HuH-7 (cell line): Measurements from ENCODE around the gene ZNF648.
"Not testable (repeated sequence)": the region's sequence is repeated elsewhere in the genome, so short reads cannot be mapped to it uniquely, and the experiment has no call there.

Experiments
- DNase-seq: peaks from one replicate; pipeline ENCODE4 v3.0.0; 2011; ENCODE audit warnings: low spot score

The ZNF648 gene, protein sequence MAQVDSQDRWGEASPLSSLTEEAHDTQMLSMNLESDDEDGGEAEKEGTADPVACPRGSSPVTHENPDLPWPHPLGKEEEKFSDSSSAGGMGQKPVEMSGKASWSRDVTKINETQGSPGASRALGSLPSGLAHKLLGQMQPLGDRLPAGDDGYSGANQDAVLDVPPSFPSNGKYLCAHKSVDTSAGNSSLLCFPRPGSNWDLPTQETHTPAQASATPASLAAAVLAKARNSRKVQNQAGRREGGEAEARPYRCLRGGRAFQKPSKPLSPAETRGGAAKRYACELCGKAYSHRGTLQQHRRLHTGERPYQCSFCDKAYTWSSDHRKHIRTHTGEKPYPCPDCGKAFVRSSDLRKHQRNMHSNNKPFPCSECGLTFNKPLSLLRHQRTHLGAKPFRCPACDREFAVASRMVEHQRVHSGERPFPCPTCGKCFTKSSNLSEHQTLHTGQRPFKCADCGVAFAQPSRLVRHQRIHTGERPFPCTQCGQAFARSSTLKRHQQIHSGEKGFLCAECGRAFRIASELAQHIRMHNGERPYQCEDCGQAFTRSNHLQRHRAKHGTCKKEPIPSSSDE

DNA sequence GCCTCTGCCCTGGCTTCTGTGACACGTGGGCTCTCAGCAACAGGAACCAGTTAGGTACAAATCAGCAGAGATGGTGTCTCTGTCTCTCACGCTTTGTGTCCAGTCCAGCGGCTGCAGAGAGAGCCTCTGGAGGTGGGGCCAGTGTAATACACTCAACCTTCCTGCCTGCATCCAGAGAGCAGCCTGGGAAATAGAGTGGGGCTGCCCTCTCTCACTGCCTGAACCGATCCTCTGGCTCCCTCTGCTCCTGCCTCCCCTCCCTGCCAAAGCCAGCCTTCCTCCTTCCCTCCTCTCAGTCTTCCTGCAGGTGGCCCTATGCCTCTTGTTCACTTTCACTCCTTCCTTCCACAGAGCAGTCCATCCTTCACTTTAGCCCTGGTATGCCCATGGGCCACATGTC, at the start of gene ZNF648:
Gene ZNF648, minus strand, starts transcription at position 119 of the 400 bp plus-strand sequence. CDS start 3,702 bp downstream, outside the sequence.
- DNase-seq: no peak

DNA sequence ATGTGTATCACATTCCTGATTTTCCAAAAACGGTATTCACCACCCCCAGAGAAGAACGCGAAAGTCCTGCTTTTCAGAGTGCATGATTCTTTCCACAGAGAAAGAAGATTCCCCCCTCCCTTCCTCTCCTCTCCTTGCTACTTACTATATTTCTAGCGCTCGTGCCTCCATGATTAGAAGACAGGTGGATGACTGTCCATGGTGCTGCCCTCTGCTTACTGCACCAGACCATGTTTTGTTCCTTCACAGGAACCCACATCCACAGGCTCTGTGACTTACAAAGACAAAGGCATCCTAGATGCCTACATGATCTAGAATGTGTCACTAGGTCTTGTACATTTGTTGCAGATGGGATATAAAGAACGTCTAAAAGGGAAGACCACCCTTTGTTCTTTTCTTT, 49.1 kb upstream of the ZNF648 start:
- DNase-seq: no peak

DNA sequence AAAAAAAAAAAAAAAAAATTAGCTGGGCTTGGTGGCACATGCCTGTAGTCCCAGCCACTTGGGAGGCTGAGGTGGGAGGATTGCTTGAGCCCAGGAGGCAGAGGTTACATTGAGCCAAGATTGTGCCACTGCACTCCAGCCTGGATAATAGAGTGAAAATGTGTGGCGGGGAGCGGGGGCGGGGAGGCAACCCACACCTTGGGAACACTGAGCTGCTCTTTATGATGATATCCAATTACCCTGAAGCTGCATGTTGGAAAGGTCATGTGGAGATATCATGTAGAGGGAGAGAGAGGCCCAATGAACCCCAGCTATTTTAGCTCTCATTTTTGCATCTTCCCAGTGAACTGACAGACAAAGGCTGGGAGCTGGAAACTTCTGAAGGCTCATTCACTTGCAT, 48.3 kb upstream of the ZNF648 start:
- no peak for DNase-seq

DNA sequence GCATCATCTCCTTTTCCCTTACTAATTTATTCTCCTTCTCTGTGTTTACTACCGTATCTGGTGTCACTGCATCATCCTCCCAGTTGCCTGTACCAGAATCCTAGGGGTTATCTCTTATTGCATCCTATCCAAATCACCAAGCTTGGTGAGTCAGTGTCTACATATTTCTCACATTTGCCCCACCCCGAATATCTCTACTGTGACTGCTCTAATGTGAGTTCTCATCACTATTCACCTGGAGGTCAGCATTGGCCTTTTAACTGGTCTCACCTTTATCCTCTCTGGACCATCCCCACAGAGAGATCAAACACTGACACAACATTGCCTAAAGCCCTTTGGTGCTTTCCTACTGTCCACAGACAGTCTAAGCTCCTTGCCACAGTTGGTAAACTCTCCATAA, 45.7 kb upstream of the ZNF648 start:
- DNase-seq: no peak

DNA sequence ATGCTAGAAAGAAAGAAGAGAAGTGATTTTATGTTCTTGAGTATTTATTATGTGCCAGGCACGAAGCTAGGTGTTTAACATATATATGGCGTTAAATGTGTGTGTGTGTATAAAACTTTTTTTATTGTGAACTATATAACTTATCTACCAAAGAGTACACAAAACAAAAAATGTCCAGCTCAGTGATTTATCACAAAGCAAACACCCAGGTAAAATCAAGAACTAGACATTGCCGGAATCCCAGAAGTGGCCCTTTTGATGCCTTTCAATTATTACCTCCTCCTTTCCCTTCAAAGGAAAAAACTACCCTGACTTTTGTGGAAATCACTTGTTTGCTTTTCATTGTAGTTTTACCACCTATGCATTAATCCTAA, 40.5 kb upstream of the ZNF648 start:
- DNase-seq: no peak

DNA sequence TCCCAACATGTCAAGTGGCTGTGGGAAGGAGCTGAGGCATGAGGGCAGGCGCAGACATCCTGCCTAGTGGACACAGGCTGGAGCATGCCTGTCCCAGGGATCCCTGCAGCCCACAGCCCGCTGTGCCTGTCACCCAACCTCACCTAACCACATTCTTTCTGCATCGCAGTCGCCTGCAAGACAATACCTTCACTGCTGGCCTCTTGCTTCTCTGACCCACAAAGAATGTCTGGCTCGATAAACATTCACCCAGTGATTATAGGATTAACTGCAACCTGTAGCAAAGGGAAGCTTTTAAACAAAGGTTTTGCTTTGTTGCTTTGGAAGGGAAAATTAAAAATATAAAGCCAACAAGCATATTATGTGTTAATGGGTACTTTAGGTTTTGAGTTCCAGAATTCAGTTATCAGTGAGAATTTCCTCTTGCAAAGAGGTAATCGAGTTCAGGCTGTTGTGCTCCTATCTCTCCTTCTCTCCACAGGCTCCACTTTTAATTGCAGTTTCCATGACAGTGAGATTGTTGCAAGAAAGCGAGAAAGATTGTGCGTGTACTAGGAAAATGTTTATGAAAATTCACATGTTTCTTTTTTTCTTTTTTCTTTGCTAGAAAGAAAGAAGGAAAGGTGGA, 40.0 kb upstream of the ZNF648 start:
- DNase-seq: no peak

DNA sequence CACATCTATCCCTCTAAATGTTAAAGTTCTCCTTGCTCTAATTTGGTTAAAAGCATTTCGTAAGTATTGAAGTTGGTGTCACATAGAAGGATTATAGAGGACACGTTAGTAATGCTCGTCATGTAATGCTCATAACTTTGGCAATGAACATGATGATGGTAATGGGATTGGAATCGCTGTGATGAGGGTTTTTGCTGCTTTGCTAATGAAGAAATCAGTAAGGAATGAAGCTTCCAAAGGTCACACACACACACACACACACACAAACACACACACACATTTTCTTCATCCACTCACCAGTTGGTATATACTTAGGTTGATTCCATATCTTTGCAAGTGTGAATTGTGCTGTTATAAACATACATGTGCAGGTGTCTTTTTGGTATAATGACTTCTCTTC, 36.8 kb upstream of the ZNF648 start:
- no peak for DNase-seq

DNA sequence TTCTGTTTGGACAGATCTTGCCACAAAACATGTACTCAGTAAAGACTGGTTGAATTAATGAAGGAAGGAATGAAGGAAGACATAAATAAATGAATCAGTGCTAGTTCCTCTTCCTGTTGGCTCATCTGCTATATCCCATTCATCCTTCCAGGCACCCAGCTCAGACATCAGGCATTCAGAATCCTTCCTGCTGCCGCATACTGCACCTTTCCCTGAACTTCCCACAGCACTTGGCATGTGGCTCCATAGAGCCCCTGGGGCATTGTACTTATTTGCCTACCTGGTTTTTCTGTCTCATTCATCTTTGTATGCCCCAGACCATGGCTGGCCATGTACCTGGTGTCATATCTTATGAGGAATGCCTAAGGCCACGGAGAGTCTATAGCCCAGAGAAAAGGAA, 34.4 kb upstream of the ZNF648 start:
- no peak for DNase-seq

DNA sequence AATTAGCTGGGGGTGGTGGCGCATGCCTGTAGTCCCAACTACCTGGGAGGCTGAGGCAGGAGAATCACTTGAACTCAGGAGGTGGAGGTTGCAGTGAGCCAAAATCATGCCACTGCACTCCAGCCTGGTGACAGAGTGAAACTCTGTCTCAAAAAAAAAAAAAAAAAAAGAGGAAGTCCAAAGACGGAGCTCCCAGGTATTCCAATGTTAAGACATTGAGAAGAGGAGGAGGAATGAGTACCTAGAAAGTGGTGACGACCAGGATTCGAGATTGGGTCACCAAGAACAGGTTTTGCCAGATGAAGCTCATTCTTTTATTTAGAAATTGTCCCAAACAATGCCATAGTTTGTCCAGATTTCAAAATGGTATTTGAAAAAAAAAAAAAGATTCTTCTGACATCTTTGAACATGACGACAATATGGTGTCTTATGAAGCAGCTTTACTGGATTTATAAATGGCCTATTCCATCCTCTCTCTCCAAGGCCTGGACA, 33.0 kb upstream of the ZNF648 start:
- DNase-seq: not testable (repeated sequence)

DNA sequence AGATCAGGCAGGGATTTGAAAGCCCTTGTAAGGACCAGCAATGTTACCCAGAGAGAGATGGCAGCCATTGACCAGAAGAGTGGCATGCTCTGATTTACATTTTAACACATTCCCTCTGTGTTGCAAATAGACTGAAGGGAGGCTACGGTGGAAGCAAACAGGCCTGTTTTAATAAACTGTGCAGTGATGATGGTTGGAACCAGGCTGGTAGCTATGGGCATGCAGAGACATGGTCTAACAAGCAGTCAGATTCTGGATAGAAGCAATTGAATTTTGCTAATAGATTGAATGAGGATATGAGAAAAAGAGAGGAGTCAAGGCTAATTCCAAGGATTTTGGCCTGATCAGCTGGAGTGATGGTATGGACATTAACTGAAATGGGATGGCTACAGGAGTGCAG, 32.3 kb upstream of the ZNF648 start:
- DNase-seq: no peak

DNA sequence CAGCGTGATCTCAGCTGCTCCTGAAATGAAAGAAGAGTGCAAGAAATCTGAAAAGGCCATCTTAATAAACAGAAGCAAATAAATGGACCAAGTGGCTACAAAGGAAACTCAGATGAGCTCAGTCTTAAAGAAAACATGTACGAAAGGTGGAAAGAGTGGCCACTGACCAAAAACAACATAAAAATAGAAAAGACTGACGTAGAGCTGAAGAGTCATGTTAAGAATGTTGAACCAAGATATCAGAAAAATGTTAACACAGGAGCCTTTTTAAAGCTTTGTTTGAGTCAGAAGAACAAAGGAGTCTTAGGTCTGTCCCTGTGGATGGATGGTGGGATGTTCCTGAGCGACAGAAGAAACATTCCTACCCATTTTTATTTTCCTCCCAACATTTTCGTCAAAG, 30.8 kb upstream of the ZNF648 start:
- no peak for DNase-seq

DNA sequence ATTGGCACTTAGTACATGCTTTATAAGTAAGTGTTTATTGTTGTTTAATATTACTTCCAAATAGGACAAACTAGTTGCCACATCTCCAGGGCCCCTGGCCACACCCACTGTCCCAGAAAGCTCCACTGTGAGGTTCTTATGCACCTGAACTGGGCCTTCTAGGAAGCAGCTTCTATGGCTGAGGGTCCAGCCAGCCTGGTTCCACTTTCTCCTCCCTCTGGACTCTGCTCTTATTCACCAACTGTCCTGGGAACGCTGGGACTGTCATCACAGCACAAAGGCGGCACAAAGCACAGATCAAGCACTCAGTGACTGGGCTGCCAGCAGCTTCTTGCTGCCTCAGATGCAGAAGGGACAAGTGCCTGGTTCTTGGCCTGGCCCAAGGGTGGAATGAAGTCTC, 29.6 kb upstream of the ZNF648 start:
- no peak for DNase-seq

DNA sequence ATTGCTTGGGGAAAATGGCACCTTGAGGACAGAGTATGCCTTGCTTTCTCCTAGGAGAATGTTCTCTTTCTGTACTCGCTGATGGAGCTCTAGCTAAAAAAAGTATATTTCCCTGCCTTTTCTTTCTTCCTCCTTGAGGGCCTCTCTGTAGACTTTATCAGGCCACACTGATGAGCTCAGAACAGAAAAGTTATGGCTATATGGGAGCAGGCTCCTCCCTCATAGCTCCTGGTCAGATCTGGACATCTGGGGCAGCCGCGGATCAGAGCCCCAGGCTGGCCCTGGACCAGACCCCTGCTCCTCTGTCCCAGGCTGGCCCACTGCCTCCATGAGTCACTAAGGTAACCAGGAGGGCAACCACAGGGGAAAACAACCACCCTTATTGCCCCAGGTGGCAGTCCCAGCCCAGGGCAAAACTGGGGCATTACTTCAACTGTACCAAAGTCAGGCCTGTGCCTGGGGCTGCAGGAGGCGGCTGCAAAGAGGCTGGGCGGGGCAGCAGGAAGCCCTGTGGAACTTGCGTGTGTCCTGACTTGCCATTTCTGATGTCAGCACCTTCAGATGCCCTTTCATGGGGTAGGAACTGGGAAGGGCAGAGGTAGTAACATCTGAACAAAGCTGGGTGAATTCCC, 26.3 kb upstream of the ZNF648 start:
- DNase-seq: no peak

DNA sequence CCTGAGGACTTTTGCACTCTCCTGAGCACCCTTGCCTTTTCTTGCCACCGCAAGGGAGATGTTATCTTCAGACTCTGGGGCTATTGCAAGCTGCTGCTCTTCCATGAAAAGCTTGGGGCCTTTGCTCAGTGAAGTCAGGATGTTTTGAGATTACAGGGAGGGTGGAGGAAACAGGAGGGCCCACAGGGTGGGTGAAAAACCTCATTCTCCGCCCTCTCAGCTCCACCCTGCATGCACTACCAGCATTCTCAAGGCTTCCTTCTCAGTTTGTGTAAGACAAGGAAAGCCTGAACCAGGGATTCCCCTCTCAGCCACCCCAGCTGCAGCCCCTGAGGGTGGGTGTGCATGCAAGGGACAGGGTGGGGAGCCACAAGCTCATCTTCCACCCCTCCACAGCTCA, 25.8 kb upstream of the ZNF648 start:
- no peak for DNase-seq

DNA sequence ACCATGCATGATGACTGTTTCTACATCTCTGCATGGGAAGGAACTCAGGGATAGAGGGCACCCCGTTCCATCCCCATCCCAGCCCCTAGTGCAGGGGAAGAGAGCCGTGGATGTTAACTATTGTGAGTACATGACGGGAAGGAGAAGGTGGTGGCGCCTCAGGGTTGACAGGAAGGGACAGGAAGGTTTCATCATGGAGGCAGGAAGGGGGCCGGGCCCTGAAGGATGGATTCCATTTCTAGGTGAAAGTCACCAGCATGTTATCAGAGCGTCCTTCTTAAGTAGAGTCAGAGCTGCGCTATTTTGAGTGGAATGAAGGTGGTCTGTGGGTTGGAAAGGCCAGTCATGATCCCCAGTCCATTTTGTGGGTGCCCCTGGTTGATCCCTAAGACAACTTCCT, 25.1 kb upstream of the ZNF648 start:
- DNase-seq: no peak

DNA sequence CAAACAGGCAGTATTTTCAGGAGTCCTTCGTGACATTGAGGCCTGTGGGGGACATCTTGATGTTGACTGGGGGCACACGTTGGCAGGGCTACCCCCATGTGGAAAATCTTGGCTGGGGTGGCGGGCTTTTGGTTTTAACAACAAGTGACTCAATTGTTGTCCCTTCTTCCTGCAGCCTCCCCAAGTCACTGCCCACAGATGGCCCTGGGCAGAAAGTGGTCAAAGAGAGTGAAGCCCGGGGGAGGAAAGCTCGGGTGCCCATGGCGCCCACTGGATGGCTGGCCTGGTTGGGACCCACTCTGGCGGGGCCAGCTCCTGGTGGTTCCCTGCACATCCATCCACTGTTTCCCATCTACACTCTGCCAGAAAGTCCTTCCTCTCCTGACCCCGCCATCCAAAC, 24.6 kb upstream of the ZNF648 start:
- no peak for DNase-seq

DNA sequence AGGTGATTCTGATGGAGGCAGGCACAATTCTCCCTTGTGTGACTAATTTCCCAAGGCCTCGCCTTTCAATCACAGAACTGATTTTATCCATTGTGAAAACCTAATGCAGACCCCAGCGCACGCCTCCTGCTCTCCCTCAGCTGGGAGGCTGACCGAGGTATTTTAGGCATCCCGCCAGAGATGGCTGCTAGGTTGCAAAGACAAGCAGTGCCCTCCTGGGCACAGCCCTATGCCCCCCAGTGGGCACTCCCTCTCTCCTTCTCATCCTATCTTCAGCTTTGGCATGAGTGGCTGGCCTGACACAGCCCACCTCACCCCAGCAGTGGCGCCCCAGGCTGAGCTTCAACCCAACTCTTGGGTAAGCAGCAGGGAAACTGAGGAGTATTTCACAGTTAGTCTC, 24.2 kb upstream of the ZNF648 start:
- no peak for DNase-seq

DNA sequence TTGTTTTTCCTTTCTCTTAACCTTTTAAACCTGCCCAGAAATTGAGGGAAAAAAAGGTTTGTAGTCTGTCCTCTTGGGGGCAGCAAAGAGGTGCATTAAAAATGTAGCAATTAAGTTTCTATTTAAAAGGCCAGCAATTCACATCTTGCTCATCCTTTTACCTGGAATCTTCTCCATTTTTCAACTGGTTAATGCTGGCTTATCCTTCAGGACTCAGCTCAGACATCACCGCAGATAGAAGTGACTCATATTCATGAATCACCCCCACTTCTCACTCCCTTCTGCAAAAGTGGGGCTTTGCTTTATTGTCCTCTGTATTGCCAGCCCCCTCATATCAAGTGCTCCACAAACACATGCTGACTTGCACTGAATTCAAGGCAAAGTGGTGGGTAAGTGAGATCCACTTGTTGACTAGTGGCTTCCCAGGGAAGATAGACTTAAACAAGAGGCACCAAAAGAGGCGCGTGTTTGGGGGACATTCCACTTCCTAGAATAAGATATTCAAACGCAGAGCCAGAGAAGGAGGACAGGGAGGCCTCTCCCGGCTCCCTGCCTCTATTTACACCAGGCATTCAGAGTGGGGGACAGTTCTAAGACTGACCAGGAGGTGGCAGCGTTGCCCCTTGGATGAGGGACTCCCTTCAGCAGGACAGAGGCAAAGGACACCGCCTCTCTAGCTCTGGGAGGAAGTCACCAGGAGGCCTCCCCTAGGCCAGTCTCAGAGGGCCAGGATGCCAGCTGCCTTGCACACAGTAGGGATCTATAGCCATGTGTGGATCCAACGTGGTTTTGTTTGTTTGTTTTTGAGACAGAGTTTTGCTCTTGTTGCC, 23.2 kb upstream of the ZNF648 start:
- peak; percentile 74 for DNase-seq

DNA sequence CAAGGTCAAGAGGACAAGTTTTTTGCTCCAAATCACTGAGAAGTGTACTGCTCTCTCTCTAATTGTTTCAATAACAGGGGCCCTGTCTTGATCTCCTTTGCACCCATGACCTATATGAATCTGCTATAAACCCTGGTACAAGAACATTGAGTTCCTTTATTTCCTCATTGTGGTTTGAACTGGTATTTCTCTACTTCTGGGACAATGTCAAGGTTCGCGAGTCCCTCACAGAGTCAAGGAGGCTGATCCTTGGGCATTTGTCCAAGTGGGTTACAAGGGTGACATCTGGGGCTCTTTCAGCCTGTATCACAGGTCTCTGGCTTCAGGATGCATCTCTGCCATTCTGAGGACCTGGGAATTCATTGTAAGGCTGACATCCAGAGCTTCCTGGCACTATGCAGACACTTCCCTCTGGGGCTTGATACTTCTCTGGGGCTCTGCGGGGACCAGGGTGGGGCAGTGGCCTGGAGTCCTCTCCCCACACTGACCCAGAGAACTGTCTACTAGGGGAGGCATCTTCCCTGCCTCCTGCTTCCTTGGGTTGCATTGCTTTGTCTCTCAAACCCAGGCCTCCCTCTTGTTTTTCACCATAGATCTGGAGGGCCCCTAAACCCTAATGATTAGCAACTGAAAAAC, 22.5 kb upstream of the ZNF648 start:
- DNase-seq: no peak

DNA sequence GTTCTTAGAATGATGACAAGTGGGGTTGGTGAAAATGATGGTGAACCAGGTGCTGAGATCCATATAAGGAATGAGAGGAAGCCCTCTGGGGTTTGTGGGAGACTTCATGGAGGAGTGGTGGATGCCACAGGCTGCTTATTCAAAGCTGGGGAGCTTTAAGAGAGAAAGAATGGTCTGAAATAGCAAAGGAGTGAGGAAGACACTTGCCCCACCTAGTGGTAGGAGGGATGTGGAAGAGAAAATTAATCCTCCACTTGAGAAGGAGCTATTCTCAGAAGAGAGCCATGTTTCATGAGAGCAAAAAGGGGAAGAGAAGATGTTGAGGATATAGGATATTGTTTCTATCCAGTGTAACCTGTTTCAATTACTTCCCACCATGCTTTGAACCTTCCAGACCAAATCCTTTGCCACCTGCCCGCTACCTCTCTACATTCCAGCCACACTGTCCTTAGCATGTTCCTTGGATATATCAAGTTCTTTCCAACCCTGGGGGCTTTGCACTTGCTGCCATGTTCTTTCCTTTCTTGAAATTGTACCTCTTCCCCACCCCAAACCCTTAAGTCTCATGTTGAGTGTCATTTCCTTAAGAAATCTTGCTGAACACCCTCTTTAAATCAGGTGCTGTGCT, 19.6 kb upstream of the ZNF648 start:
- DNase-seq: peak; percentile 34

DNA sequence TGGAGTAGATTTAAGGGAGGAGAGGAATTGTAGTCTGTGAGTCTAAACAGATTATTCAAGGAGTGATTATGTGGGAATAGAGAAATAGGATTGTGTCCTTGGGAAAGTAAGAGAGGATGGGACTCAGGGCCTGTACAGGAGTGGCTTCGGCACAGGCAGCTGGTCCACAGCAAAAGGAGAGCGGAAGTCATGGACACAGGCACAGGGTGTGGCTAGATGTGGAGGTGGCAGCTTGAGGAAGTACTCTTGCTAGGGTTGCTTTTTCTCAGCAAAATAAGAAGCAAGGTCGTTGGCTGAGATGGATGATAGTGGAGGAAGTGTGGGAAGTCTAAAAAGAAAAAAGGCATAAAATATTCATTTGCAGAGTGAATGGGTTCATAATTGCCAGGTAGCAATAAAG, 18.5 kb upstream of the ZNF648 start:
- DNase-seq: no peak
